Heart right ventricle (tissue), 16 donors: ENCODE data around the gene PRPH. TPM values are rescaled to one million over a fixed set of nuclear protein-coding genes. Genes with fewer than 3 reads are reported as not detected.

ENCODE experiments used
- ATAC-seq, 8 donors: fragments of 200-7000 bp; cut with Tn5 transposase; one replicate each; pipeline ENCODE4 v1.9.1; 2020; ENCODE audit warnings: mild to moderate bottlenecking in 8 of 8, moderate library complexity in 8 of 8, moderate number of reproducible peaks in 1 of 8
- DNase-seq, 2 donors: peaks; one replicate each; pipeline ENCODE4 v3.0.0-alpha.2; 2020
- H3K27ac ChIP-seq, 10 donors: fragments of 200-600 bp; sonication (generic) in 2 of 10; one replicate each; pipeline versions ENCODE4 v1.5.0 to v1.8.0; 2020 to 2022; ENCODE audit warnings: mild to moderate bottlenecking in 3 of 10
- H3K27me3 ChIP-seq, 7 donors: fragments of 200-600 bp; one replicate each; pipeline ENCODE4 v1.8.0; 2021 to 2022; ENCODE audit warnings: mild to moderate bottlenecking in 2 of 7
- H3K36me3 ChIP-seq, 9 donors: fragments of 200-600 bp; sonication (generic) in 1 of 9; one replicate each; pipeline versions ENCODE4 v1.5.0 to v1.8.0; 2020 to 2022; ENCODE audit warnings: mild to moderate bottlenecking in 2 of 9
- H3K4me1 ChIP-seq, 9 donors: fragments of 200-600 bp; sonication (generic) in 1 of 9; one replicate each; pipeline versions ENCODE4 v1.5.0 to v1.8.0; 2020 to 2022; ENCODE audit warnings: mild to moderate bottlenecking in 4 of 9
- H3K4me3 ChIP-seq, 10 donors: fragments of 200-600 bp; sonication (generic) in 2 of 10; one replicate each; pipeline versions ENCODE4 v1.5.0 to v1.8.0; 2020 to 2022; ENCODE audit warnings: mild to moderate bottlenecking in 7 of 10, moderate library complexity in 2 of 10
- H3K9me3 ChIP-seq, 11 donors: fragments of 200-600 bp in 10 of 11; sonication (generic) in 2 of 11; one replicate each; pipeline versions ENCODE4 v1.5.0 to v1.8.0; 2013 to 2022; ENCODE audit warnings: mild to moderate bottlenecking in 2 of 11, control low read depth in 1 of 11, moderate library complexity in 1 of 11
- CTCF ChIP-seq, 9 donors: fragments of 200-600 bp; sonication (generic) in 2 of 9; IDR thresholded peaks; one replicate each; pipeline versions ENCODE4 v1.5.0 to v1.8.0; 2021 to 2022; ENCODE audit warnings: antibody characterized with exemption in 9 of 9, mild to moderate bottlenecking in 5 of 9, moderate library complexity in 1 of 9
- WGBS, 2 donors: extraction: QIAGEN DNeasy Blood & Tissue Kit; methylation state at CpG; one replicate each; pipeline ENCODE4 v1.1.7; 2013; ENCODE audit warnings: inconsistent platforms in 1 of 2; 5-methylcytosine and 5-hydroxymethylcytosine counted together
- intact Hi-C, 10 donors: fragments of 100-400 bp; cut with DNase I; formaldehyde crosslinking; loops; one replicate each; pipeline versions ENCODE4 v1.11.1 to v1.14.2; 2022
- polyA plus RNA-seq, 2 donors: library from polyadenylated mRNA; stranded (reverse); fragments of 200-250 nt; gene quantifications; one replicate each; pipeline ENCODE4 v1.2.3, GENCODE V29; 2013
- total RNA-seq, 10 donors: library from RNA; stranded (reverse); fragmentation: NEBNext Ultra II Directional in 3 of 10; extraction: Animal tissue kit (Norgen Biotek cat#: 25700) in 3 of 10; gene quantifications; one replicate each; pipeline versions ENCODE4 v1.2.1 to v1.2.4, GENCODE V29; 2021 to 2023
- donor health status: Arrhythmogenic right ventricular cardiomyopathy.
- donor health status: ischemic (EF 13 %, LVEDD 7.1; RV severe dilation, severe dysfunction).
- donor health status: healthy with polysubstance abuse.
- donor health status: DM: no; HTN: yes; CAD: no.
- donor health status: DM: no; HTN: no; CAD: no.
- donor health status: ischemic (EF 25% LVEDD 6.9; RV normal size, moderate dysfunction).
- donor health status: ischemic (EF 25% LVEDD 5.7; RV mildly dilated, moderate dysfunction).
- donor health status: healthy.
- donor health status: DM: yes; HTN: yes; CAD: no.
- donor health status: Ischemic cardiomyopathy.
- donor health status: ischemic (EF 35%, LVEDD 5.7; RV mildly dilated, moderate dysfunction).
- donor health status: nonischemic (EF 11% LVEDD 7.7; RV severe dilation, severe dysfunction).
- donor health status: DM: yes; HTN: yes; CAD: no.
- donor health status: PGD.
- donor health status: ischemic (EF 29% LVEDD 5.4; RV normal size, mild dysfunction).
- donor health status: nonischemic (EF 23%, LVEDD 6.1; RV moderate dilation, normal function).

The PRPH gene
- total and polyA plus RNA-seq, 12 donors = 0.10 to 0.64 (median 0.47) TPM; not detected in 5

GRCh38 chr12:49287876-49288275 is 7.1 kb upstream of the PRPH start:
- 53% methylated on average over 6 of the region's 6 CpGs for WGBS, 2 donors
- DNase-seq = no peak
- Histone ChIP-seq H3K27ac (no peak overlapping the region), H3K36me3 (no peaks in the 10 kb centered on the region), H3K4me3 (no peak overlapping the region), H3K9me3 (no peaks in the 10 kb centered on the region), H3K4me1 (peaks cover 0 to 7% (median 3%) of the 10 kb centered on the region in 9 donors), H3K27me3 (peaks cover 0 to 48% (median 28%) of the 10 kb centered on the region in 7 donors)
- TF ChIP-seq CTCF (IDR thresholded peaks at IDR 0.05) = no peak
- intact Hi-C loops = loop anchor here in 5 of 10 donors (2.0 to 5.0 kb wide), 2 partner anchors 54 to 57 kb away; no protein-coding TSS in a partner anchor
- ATAC-seq = no peak

GRCh38 chr12:49288412-49288853 is 6.5 kb upstream of the PRPH start:
- no peak overlapping the region for H3K4me3 ChIP-seq
- peak; percentile 61 to 90 (median 86) for TF ChIP-seq CTCF (IDR thresholded peaks at IDR 0.05)
- ATAC-seq (peak in 5 of 8 donors; percentile 45 to 66 (median 53)), DNase-seq (no peak)
- peaks cover 0 to 48% (median 28%) of the 10 kb centered on the region in 7 donors for H3K27me3 ChIP-seq
- no peaks in the 10 kb centered on the region for H3K9me3 ChIP-seq
- no peaks in the 10 kb centered on the region for H3K36me3 ChIP-seq
- 10% methylated on average over 11 of the region's 11 CpGs for WGBS, 2 donors
- H3K27ac ChIP-seq = no peak overlapping the region
- intact Hi-C loops = loop anchor here in 5 of 10 donors (2.0 to 5.0 kb wide), 2 partner anchors 54 to 56 kb away; no protein-coding TSS in a partner anchor
- H3K4me1 ChIP-seq = peaks cover 5 to 12% (median 8%) of the 10 kb centered on the region in 9 donors

- peaks cover 0 to 44% (median 22%) of the 10 kb centered on the region in 7 donors for H3K27me3 ChIP-seq
- intact Hi-C loops = loop anchor here in 5 of 10 donors (2.0 to 5.0 kb wide), 2 partner anchors 53 to 56 kb away; no protein-coding TSS in a partner anchor
- no peak for ATAC-seq
- no peak for DNase-seq
- H3K4me1 ChIP-seq = peaks cover 7 to 17% (median 10%) of the 10 kb centered on the region in 9 donors
- H3K36me3 ChIP-seq = no peaks in the 10 kb centered on the region
- TF ChIP-seq CTCF (IDR thresholded peaks at IDR 0.05) = no peak
- no peak overlapping the region for H3K4me3 ChIP-seq
- 80 to 84% methylated on average over 9 of the region's 9 CpGs for WGBS, 2 donors
- H3K27ac ChIP-seq = no peak overlapping the region
- no peaks in the 10 kb centered on the region for H3K9me3 ChIP-seq
Measured at GRCh38 chr12:49288922-49289555, 5.9 kb upstream of the PRPH start.

- ATAC-seq (peak in 5 of 8 donors; percentile 3 to 8 (median 5)), DNase-seq (no peak)
- peak overlapping the region in 1 of 10 donors; percentile 25 for H3K4me3 ChIP-seq
- no peak for TF ChIP-seq CTCF (IDR thresholded peaks at IDR 0.05)
- H3K9me3 ChIP-seq = no peaks in the 10 kb centered on the region
- H3K4me1 ChIP-seq = peaks cover 12 to 38% (median 31%) of the 10 kb centered on the region in 9 donors
- H3K36me3 ChIP-seq = no peaks in the 10 kb centered on the region
- 68 to 75% methylated on average over 7 of the region's 7 CpGs for WGBS, 2 donors
- peaks cover 20 to 49% (median 38%) of the 10 kb centered on the region in 7 donors for H3K27me3 ChIP-seq
- intact Hi-C loops = loop anchor here in 4 of 10 donors (5.0 to 10.0 kb wide), 3 partner anchors 45 to 52 kb away; partner anchors contain the start of genes C1QL4 (in 2 of the 4) and DNAJC22 (in 1 of the 4)
- no peak overlapping the region for H3K27ac ChIP-seq
Measured at GRCh38 chr12:49292729-49293055, 2.3 kb upstream of the PRPH start.
